Fibroblast of skin of right quadriceps (primary cell): Measurements from ENCODE around the gene ZDHHC5.
A peak's percentile ranks its signal among the peaks of the same experiment; 100 is the strongest.
"Not testable (repeated sequence)": the region's sequence is repeated elsewhere in the genome, so short reads cannot be mapped to it uniquely, and the experiment has no call there.

Experiments used
- DNase-seq: peaks from one replicate; pipeline ENCODE4 v3.0.0-alpha.2; 2013

The ZDHHC5 gene

DNA sequence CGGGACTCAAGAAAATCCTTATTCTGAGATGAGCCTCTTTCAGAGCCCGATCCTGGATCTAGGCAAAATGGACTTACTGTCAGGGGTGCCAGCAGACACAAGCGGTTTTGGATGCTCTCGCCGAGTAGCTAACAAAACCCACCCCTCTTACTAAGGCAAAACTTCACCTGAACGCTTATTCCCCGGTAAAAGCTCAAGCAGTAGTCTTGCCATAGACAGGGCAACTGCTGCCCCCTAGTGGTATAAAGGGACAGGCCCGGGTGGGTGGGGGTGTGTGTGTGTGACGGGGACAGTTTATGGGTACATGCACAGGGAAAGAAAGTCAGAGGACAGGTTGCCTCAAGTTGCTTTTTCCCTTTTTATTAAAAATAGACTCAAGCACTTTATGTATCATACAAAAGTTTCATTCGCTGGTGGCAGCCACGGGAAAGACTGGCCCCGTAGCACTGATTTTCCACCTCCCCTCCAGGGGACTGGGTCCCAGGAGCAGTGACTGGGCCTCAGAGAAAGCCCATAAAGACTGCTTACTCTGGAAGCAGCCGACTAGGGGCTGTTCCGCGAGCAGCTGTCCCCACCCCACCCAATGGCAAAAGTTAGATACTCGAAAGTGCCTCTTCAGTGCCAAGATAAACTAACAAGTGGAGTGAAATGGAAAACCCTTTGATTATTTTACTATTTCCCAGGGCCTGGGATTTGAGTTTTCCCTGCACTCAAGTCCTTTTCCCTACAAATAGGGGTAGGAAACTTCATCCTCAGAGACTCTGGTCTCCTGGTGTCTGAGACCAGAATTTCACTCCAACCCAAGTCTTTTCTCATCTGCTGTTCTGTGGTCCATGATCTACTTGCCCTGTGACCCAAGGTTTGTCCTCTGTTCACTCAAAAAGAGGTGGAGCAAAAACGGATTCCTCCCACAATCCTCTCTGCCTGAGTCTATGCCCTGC is 22.9 kb upstream of the ZDHHC5 start:
- peak; percentile 68 for DNase-seq

GRCh38 chr11:57645689-57646085 is 22.2 kb upstream of the ZDHHC5 start:
- DNase-seq, result no peak

DNA sequence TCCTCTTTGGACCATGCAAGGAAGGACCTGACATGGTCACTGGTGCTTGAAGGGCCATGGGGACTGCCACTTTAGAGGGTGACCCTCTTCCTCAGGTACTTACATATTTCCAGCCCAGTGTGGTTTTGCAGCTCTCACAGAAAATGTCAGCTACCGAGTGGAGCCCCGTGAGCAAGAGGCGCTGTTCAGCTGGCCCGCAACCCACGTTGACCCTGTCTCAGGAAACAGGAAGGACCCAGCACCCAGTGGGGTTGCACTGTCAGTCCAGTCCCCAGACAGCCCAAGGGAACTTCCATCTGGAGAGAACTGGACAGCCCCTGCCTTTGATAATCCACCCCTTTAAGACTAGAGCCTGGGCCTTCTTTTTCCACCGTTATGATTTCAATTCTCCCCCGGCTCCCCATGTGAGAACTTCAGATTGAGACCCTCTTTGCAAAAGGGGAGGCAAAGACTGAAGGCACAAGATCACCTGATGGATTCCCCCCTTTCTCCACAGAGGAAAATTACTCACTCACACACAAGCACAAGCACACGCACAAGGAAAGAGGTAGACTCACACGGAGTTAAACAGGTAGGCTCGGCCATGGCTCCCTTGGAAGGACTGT is 21.6 kb upstream of the ZDHHC5 start:
- DNase-seq, result no peak

DNA sequence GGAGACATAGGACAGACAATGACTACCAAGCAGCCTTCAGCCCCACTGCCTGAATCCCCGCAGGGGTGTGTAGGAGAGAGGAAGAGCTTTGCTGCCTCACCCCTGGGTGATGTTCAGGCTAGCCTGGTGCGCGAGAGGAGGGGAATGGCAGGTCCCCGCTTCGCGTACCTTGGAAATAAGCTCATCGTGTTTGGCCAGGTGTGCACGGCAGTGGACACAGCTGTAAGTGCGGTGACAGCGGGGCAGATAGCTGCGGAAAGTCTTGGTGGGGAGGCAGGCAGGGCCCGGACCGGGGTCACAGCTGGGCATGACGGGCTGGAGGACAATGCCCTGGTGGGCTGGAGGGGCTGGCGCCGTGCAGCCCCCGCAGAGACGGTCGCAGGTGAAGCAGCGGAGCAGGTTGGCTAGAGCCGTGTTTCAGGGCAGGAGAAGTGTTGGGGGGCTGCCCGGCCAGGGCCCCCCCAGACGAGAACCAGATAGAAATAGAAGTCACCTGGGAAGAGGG is 21.1 kb upstream of the ZDHHC5 start:
- no peak for DNase-seq

DNA sequence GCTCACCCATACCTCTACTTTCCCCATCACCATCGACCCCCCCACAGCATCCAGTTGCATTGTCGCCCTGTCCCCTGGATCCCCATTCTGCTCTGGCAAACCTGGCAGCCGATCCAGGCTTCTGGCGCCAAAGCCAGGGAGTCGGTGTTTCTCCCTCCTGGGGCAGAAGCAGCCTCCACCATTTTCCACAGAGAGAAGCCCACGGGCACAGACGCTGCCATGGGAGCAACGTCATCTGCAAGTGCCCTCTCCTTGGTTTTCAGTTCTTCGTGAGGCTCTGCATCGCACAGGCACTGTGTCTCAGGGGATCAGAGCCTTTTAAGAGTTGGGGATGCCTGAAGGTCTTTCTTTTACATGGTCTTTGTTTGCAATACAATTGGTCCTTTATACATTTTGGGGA is 20.5 kb upstream of the ZDHHC5 start:
- no peak for DNase-seq

DNA sequence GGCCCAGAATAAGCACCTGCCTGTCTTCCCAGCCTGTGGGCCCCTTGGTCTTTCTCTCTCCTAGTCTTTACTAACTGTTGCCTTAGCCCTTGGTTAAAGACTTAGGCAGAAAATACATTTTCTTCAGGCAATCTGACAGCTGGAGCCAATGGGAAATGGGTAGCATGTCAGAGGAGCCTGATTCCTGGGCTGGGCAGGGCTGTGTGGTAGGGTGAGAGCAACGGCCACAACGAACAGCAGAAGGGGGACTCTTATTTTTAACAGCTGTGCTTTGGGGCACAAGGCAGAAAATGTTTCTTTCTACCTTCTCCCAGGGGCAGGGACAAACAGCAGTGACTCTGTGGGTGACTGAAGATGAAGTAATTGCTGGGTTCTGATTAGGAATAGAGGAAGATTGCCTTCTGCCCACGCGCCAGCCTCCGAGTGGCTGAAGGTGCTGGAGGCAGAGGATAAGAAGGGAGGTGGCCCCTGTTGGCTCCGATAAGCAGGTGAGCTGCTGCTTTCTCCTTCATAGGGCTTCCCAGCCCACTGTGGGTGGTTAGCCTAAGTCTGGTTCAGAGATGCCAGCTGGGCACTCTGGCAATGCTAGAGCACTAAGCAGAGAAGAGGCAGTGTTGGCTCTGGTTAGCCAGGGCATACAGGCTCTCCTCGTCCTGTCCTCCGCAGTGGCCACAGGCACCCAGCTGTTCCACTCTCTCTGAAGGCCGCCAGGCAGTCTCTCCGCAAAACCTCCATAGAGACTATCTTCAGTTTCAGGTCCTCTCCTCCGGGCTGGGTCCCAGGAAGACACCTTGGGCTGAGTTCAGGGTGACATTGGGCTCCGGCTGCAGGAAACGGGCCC is 19.7 kb upstream of the ZDHHC5 start:
- no peak for DNase-seq

DNA sequence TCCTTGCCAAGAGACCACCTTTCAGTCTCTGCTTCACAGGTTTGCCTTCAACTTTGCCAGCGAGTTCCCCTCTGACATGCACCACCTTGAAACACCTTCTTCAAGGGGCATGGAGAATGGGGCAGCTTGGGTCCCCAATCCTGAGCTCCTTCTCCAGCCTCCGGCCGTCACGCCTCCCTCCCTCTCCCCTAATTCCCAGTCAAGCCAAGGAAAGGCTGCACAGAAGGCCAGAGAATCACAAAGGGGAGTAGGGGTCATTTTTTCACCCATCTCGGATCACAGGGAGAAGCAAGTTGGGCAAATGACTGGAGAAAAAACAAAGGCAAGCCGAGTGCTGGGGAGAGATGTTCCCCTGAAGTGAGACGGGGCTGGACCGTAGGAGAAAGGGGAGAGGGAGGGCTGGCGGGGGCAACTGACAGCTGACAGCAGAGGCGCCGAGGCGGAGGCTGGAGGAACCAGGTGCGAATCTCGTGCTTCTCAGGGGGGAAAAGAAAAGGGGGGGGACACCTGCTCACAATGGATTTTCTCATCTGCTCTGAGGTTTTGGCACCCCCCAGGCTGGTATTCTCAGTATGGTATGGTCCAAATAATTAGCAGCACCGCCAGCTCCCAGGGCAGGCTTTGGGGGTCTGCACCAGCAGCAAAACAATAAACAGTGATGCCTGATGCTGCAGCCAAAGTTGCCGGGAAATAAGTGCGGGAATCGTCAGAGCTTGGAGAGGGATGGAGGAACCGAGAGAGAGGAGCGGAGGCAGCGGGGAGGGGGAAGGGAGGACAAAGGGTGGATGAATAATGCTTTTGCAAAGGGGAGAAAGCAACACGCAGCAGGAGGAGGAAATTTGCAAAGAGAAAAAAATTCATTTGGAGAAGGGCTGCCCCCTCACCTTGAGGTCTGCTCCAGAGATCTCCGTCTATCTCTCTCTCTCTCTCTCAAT is 18.8 kb upstream of the ZDHHC5 start:
- DNase-seq, result peak; percentile 49

- peak; percentile 83 for DNase-seq
Measured at GRCh38 chr11:57649826-57650738, 17.8 kb upstream of the ZDHHC5 start, which contains the start of gene YPEL4. Gene YPEL4 (minus strand): TSS chr11:57649912. CDS start chr11:57647107, 2,805 bp downstream.

DNA sequence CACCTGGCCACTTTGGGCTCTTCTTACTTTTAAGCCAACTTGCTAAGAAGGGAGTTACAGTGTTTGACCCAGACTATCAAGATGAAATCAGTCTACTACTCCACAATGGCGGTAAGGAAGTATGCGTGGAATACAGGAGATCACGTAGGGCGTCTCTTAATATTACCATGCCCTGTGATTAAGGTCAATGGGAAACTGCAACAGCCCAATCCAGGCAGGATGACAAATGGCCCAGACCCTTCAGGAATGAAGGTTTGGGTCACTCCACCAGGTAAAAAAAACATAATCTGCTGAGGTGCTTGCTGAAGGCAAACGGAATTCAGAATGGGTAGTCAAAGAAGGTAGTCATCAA is 17.2 kb upstream of the ZDHHC5 start:
- no peak for DNase-seq

- no peak for DNase-seq
Measured at GRCh38 chr11:57651408-57651807, 16.5 kb upstream of the ZDHHC5 start.

GRCh38 chr11:57652230-57652629 is 15.7 kb upstream of the ZDHHC5 start:
- not testable (repeated sequence) for DNase-seq

DNA sequence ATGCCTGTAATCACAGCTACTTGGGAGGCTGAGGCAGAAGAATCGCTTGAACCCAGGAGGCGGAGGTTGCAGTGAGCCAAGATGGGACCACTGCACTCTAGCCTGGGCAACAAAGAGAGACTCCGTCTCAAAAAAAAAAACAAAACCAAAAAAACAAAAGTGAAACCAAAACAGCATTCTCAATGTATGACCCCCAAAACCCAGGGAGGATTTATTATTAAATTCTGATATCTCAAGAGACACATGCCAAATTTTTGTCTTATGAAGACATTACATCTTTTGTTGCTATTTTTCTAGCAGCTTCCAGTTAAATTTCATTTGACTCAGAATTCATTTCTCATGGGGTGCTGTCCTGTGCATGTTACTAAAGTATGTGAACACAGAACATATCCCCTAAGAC is 15.3 kb upstream of the ZDHHC5 start:
- no peak for DNase-seq

DNA sequence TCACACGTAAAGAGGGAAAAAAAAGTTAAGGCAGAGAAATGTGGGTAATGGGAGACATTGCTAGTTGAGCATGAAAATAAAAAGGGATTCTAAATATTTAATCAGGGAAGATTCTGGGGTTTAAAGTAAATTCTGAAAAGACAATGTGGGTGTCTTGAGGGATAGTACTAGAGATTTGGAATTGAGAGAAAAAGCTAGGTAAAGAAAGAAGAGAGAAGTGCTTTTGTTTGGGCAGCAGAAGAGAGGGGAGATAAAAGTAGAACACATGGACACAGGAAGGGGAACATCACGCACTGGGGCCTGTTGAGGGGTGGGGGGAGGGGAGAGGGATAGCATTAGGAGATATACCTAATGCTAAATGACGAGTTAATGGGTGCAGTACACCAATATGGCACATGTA is 14.8 kb upstream of the ZDHHC5 start:
- DNase-seq, result no peak

GRCh38 chr11:57656885-57657193 is 11.1 kb upstream of the ZDHHC5 start:
- DNase-seq, result no peak

DNA sequence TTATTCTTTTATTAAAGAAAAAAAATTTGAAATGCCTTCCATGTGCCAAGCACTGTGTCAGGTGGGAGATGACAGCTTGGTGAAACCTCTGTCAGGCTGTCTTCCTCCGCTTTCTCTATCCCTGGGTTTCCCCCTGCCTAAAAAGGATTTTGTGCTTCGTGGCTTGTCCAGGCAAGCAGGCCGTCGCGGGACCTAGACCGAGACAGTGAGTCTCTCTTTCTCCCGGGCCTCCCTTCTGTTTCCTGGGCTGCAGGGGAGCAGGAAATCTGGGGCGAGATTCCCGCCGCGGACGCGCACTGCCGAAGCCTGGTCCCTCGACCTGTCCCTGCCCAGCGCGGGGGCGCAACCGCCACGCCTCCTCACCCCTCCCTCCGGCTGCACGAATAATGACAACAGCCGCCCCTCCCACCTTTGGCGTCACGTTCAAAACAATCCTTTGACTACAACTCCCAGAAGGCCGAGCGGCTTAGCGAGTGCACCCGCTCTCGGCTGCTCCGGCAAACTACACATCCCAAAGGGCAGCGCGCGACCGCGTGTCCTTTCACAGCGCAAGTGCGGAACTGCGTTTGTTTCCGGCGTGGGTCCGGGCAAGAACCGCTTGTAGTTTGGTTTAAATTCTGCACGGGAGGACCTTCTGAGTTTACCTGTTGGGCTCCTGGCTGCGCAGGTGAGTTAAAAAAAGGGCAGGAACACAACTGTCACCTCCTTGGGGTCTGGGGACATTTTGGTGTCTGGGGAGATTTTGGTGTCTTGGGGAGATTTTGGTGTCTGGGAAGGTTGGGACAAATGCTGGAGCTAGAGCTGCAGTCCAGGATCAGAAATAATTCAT is 10.5 kb upstream of the ZDHHC5 start, which contains the start of gene CLP1:
Gene CLP1, plus strand, starts transcription at position 569 of the 829 bp plus-strand sequence. CDS start 1,715 bp downstream, outside the sequence.
- peak; percentile 99 for DNase-seq

DNA sequence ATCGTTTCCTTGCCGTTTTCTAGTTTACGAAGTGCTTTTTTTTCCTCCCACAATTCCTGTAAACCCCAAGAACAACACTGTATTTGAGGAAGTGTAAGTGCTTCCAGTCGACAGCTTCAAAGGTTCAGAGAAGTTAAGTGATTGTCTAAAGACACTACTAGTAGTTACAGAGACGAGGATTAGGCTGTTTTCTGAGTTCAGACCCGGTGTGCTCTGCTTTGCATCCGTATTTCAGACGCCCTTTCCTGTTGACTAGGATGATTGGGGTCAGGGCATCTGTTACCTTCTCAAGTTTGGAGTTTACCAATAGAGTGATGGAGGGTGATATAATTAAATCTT is 9.9 kb upstream of the ZDHHC5 start:
- DNase-seq, result no peak

GRCh38 chr11:57659669-57660068 is 8.2 kb upstream of the ZDHHC5 start:
- no peak for DNase-seq

GRCh38 chr11:57662893-57663292 is 5.0 kb upstream of the ZDHHC5 start:
- DNase-seq, result no peak

DNA sequence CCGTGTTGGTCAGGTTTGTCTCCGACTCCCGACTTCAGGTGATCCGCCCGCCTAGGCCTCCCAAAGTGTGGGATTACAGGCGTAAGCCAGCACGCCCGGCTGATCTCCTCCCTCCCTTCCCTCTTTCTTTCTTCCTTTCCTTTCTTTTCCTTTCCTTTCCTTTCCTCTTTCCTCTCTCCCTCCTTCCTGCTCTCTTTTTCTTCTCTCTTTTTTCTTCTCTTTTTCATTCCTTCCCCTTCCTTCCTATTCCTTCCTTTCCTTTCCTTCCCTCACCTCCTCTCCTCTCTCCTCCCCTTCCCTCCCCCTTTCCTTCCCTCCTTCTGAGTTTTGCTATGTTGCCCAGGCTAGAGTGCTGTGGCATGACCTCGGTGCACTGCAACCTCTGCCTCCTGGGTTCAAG is 3.9 kb upstream of the ZDHHC5 start:
- no peak for DNase-seq

GRCh38 chr11:57667117-57667735 is 688 bp upstream of the ZDHHC5 start:
- DNase-seq, result peak; percentile 99
